Uterine smooth muscle cell (primary cell): ENCODE results near the gene POMT1. TPM values are rescaled to one million over a fixed set of nuclear protein-coding genes. Genes with fewer than 3 reads are reported as not detected.

Source experiments
- total RNA-seq: library from RNA; depleted of rRNA; stranded (reverse); fragments of >200 nt; gene quantifications from 2 replicates; pipeline ENCODE4 v1.2.3, GENCODE V29; 2014

Gene POMT1, protein sequence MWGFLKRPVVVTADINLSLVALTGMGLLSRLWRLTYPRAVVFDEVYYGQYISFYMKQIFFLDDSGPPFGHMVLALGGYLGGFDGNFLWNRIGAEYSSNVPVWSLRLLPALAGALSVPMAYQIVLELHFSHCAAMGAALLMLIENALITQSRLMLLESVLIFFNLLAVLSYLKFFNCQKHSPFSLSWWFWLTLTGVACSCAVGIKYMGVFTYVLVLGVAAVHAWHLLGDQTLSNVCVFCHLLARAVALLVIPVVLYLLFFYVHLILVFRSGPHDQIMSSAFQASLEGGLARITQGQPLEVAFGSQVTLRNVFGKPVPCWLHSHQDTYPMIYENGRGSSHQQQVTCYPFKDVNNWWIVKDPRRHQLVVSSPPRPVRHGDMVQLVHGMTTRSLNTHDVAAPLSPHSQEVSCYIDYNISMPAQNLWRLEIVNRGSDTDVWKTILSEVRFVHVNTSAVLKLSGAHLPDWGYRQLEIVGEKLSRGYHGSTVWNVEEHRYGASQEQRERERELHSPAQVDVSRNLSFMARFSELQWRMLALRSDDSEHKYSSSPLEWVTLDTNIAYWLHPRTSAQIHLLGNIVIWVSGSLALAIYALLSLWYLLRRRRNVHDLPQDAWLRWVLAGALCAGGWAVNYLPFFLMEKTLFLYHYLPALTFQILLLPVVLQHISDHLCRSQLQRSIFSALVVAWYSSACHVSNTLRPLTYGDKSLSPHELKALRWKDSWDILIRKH
- 26.2 and 38.6 TPM in 2 replicates for total RNA-seq

GRCh38 chr9:131502781-131503625 lies at the start of gene POMT1:
Gene POMT1, plus strand, starts transcription at chr9:131502918. Its CDS starts 1,301 bp downstream, at chr9:131504219.

GRCh38 chr9:131530920-131531832 lies 28.5 kb downstream of the POMT1 start, which contains the start of gene UCK1:
Gene UCK1, minus strand, starts transcription at chr9:131531263. Its CDS starts 89 bp downstream, at chr9:131531174.

DNA sequence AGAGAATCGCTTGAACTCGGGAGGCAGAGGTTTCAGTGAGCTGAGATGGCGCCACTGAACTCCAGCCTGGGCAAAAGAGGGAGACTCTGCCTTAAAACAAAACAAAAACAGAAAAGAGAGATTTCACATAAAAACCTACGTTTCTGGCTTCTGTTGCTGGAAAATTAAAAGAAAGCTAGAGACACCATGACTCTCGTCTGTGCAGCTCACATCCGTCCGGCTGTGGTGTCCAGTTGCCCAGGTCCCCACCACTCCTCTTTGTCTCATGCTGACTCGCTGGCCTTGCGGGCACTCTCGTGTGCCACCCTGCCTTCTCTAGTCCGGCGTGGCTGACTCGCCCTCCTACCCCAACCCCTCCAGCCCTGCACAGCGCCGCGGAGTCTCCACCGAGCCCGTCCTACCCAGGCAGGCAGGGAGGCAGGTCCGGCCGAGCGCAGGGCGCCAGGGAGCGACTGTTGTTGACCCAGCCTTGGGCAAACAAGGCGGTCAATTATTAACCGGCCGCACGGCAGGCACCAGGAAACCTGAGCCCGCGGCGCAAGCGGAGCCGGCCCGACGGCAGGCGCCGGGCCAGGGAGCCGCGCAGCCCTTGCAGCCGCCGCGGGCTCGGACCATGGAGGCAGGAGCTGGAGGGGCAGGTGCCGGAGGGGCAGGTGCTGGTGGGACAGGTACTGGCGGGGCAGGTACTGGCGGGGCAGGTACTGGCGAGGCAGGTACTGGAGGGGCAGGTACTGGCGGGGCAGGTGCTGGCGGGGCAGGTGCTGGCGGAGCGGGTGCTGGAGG lies 42.5 kb downstream of the POMT1 start, which contains the start of gene PRRT1B:
PRRT1B (plus strand) TSS at position 521 of the 783 bp plus-strand sequence; CDS start at position 614, 93 bp downstream.

Other genes with a start within 250 kb of the POMT1 start
- 0.22 and 0.37 TPM in 2 replicates for gene FAM78A, start 226.4 kb upstream of the POMT1 start, total RNA-seq
- gene PLPP7, start 213.2 kb upstream of the POMT1 start, total RNA-seq = 7.9 and 10.2 TPM in 2 replicates
- gene PRRC2B, start 108.8 kb upstream of the POMT1 start, total RNA-seq = 42.4 and 59.5 TPM in 2 replicates
- 19.7 and 24.2 TPM in 2 replicates for gene UCK1, start 28.3 kb downstream of the POMT1 start, total RNA-seq
- gene PRRT1B, start 42.6 kb downstream of the POMT1 start, total RNA-seq = not detected in 2 replicates
- 24.5 and 28.2 TPM in 2 replicates for gene RAPGEF1, start 237.2 kb downstream of the POMT1 start, total RNA-seq